PFSK-1 (cell line): ENCODE data around the gene ADAMTS17.

ENCODE experiments used
- POLR2AphosphoS5 ChIP-seq: IDR thresholded peaks from 2 replicates; pipeline ENCODE4 v1.6.1; 2012; ENCODE audit warnings: low read depth, mild to moderate bottlenecking, control low read depth, low read length, moderate library complexity
- REST ChIP-seq, 2 experiments: IDR thresholded peaks; 2 replicates each; pipeline versions ENCODE4 v1.6.1 to v1.8.0; 2011 to 2012; ENCODE audit warnings: low read depth in 2 of 2, low read length in 2 of 2, control low read depth in 1 of 2, inconsistent platforms in 1 of 2, mild to moderate bottlenecking in 1 of 2, moderate library complexity in 1 of 2; ENCODE audit not compliant: insufficient read depth in 1 of 2
- SIN3A ChIP-seq: IDR thresholded peaks from 2 replicates; pipeline ENCODE4 v1.6.1; 2012; ENCODE audit warnings: mild to moderate bottlenecking, low read length, moderate library complexity, borderline replicate concordance; ENCODE audit not compliant: insufficient read depth
- TAF1 ChIP-seq: IDR thresholded peaks from 2 replicates; pipeline ENCODE4 v1.6.1; 2012; ENCODE audit warnings: low read length, control low read depth, borderline replicate concordance; ENCODE audit not compliant: insufficient read depth

GRCh38 chr15:100041127-100041828 lies 300.5 kb downstream of the ADAMTS17 start:
- no peak for TF ChIP-seq POLR2AphosphoS5
- TF ChIP-seq TAF1 = no peak
- TF ChIP-seq REST (IDR thresholded peaks at IDR 0.05; ENCODE audit: insufficient read depth in 1 of 2, low read depth in 2 of 2, low read length in 2 of 2) = no peak
- TF ChIP-seq SIN3A = no peak
